ENCODE results near the gene LAD1. TPM values are rescaled to one million over a fixed set of nuclear protein-coding genes. Genes with fewer than 3 reads are reported as not detected.

The LAD1 gene
- polyA plus RNA-seq, 2 of the 4 experiments (the other 2 are of a cell fraction): 0.19 to 1.1 TPM

DNA sequence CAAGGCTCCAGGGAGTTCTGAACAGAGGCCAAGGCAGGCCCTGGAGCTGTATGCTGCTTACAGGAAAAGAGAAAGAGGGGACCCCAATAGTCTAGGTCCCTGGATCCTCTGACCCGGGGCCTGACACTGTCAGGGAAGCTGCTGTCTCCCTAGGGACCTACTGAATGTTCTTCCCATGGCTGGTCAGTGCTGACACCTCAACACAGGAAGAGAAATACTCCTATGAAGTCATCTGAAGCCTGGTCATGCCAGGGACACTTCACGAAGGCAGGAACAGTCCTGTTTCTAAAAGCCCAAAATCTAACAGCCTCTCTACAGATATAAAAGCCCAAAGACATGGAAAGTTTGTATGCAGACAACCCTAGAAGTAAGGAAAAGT lies 1.7 kb upstream of the LAD1 start:
- Histone ChIP-seq H3K4me1 (peaks cover 75% of the 10 kb centered on the region), H3K4me2 (no peak overlapping the region), H3K9me3 (no peaks in the 10 kb centered on the region), H3K27ac (peak overlapping the region; percentile 90 to 92), H3K4me3 (no peak overlapping the region)
- FAIRE-seq: no peak
- WGBS (ENCODE audit: missing lambda C conversion rate): 76% methylated on average over 2 of the region's 2 CpGs
- CTCF ChIA-PET: interaction anchor here (0.8 to 15.0 kb wide), 6 partner anchors 9 to 147 kb away, joined by 4 to 334 read pairs (median 8); no protein-coding TSS in a partner anchor
- POLR2A ChIA-PET: no interaction called here
- no peak for TF ChIP-seq ZNF302 (CRISPR knock-in tag; IDR thresholded peaks at IDR 0.05)
- TF ChIP-seq HOXA7 (CRISPR knock-in tag; IDR thresholded peaks at IDR 0.05): no peak
- TF ChIP-seq, protein P1, sequence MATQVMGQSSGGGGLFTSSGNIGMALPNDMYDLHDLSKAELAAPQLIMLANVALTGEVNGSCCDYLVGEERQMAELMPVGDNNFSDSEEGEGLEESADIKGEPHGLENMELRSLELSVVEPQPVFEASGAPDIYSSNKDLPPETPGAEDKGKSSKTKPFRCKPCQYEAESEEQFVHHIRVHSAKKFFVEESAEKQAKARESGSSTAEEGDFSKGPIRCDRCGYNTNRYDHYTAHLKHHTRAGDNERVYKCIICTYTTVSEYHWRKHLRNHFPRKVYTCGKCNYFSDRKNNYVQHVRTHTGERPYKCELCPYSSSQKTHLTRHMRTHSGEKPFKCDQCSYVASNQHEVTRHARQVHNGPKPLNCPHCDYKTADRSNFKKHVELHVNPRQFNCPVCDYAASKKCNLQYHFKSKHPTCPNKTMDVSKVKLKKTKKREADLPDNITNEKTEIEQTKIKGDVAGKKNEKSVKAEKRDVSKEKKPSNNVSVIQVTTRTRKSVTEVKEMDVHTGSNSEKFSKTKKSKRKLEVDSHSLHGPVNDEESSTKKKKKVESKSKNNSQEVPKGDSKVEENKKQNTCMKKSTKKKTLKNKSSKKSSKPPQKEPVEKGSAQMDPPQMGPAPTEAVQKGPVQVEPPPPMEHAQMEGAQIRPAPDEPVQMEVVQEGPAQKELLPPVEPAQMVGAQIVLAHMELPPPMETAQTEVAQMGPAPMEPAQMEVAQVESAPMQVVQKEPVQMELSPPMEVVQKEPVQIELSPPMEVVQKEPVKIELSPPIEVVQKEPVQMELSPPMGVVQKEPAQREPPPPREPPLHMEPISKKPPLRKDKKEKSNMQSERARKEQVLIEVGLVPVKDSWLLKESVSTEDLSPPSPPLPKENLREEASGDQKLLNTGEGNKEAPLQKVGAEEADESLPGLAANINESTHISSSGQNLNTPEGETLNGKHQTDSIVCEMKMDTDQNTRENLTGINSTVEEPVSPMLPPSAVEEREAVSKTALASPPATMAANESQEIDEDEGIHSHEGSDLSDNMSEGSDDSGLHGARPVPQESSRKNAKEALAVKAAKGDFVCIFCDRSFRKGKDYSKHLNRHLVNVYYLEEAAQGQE (IDR thresholded peaks at IDR 0.05): no peak
- TF ChIP-seq MYC (IDR thresholded peaks at IDR 0.05; ENCODE audit: borderline replicate concordance, low read length): no peak
- TF ChIP-seq TFCP2L1 (CRISPR knock-in tag; IDR thresholded peaks at IDR 0.05): no peak
- no peak for TF ChIP-seq FOSB (CRISPR knock-in tag; IDR thresholded peaks at IDR 0.05)
- no peak for TF ChIP-seq SREBF2 (IDR thresholded peaks at IDR 0.05)
- TF ChIP-seq EP300 (IDR thresholded peaks at IDR 0.05): no peak
- no peak for TF ChIP-seq HEYL (CRISPR knock-in tag; IDR thresholded peaks at IDR 0.05)
- no peak for TF ChIP-seq ZFP36 (IDR thresholded peaks at IDR 0.05; ENCODE audit: borderline replicate concordance, partially characterized antibody)
- no peak for DNase-seq (ENCODE audit: low read depth in 1 of 2, low spot score in 1 of 2)
- no peak for ATAC-seq

DNA sequence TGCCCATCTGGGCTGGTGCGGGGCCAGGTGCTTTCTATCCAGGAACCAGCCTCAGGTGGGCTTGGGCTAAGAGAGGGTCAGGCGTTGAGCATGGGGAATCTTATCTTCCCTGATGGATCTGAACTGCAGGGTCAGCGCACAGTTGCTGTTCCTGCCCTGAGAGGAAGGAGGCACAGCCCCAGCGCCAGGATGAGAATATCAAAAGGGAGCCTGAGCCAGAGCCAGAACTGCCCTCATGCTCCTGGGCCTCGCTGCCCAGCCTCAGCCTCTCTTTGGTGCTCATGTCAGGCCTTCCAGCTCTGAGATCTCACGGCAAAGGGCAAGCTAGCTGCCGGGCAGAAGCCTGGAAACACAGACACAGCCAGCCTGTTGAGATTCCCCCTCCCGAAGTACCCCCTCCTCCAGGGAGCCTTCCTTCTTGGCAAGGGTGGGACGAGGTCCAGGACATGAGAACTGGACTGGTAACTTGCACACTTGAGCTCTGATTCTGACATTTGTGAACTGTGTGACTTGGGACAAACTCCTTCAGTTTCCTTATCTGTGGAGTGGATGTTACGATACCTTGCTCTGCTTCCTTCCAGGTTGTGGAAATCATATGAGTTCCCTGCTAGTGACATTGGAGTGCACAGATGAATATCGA lies 1.2 kb upstream of the LAD1 start:
- ATAC-seq: no peak
- ChIA-PET POLR2A (no interaction called here), CTCF (interaction anchor here (0.8 to 15.0 kb wide), 6 partner anchors 10 to 146 kb away, joined by 4 to 334 read pairs (median 8); no protein-coding TSS in a partner anchor)
- no peak for FAIRE-seq
- TF ChIP-seq, protein P2, sequence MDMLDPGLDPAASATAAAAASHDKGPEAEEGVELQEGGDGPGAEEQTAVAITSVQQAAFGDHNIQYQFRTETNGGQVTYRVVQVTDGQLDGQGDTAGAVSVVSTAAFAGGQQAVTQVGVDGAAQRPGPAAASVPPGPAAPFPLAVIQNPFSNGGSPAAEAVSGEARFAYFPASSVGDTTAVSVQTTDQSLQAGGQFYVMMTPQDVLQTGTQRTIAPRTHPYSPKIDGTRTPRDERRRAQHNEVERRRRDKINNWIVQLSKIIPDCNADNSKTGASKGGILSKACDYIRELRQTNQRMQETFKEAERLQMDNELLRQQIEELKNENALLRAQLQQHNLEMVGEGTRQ (IDR thresholded peaks at IDR 0.05): no peak
- TF ChIP-seq MAZ (IDR thresholded peaks at IDR 0.05; ENCODE audit: borderline replicate concordance, low read depth, low read length) (no peak), EHF (CRISPR knock-in tag; IDR thresholded peaks at IDR 0.05) (no peak), CHD4 (IDR thresholded peaks at IDR 0.05; ENCODE audit: borderline replicate concordance) (no peak), SREBF2 (IDR thresholded peaks at IDR 0.05) (no peak), ZFP36 (IDR thresholded peaks at IDR 0.05; ENCODE audit: borderline replicate concordance, partially characterized antibody) (no peak), HEYL (CRISPR knock-in tag; IDR thresholded peaks at IDR 0.05) (no peak), SMC3 (IDR thresholded peaks at IDR 0.05) (no peak), KDM5A (IDR thresholded peaks at IDR 0.05) (no peak), CBX8 (IDR thresholded peaks at IDR 0.05) (no peak), MAX (IDR thresholded peaks at IDR 0.05) (no peak)
- TF ChIP-seq, protein P3, sequence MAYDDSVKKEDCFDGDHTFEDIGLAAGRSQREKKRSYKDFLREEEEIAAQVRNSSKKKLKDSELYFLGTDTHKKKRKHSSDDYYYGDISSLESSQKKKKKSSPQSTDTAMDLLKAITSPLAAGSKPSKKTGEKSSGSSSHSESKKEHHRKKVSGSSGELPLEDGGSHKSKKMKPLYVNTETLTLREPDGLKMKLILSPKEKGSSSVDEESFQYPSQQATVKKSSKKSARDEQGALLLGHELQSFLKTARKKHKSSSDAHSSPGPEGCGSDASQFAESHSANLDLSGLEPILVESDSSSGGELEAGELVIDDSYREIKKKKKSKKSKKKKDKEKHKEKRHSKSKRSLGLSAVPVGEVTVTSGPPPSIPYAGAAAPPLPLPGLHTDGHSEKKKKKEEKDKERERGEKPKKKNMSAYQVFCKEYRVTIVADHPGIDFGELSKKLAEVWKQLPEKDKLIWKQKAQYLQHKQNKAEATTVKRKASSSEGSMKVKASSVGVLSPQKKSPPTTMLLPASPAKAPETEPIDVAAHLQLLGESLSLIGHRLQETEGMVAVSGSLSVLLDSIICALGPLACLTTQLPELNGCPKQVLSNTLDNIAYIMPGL (CRISPR knock-in tag; IDR thresholded peaks at IDR 0.05; ENCODE audit: borderline replicate concordance): no peak
- TF ChIP-seq, protein P4, sequence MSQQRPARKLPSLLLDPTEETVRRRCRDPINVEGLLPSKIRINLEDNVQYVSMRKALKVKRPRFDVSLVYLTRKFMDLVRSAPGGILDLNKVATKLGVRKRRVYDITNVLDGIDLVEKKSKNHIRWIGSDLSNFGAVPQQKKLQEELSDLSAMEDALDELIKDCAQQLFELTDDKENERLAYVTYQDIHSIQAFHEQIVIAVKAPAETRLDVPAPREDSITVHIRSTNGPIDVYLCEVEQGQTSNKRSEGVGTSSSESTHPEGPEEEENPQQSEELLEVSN (IDR thresholded peaks at IDR 0.05; ENCODE audit: borderline replicate concordance, low read depth): no peak
- peaks cover 75% of the 10 kb centered on the region for H3K4me1 ChIP-seq
- WGBS (ENCODE audit: missing lambda C conversion rate): 85% methylated on average over 11 of the region's 11 CpGs
- no peak overlapping the region for H3K4me3 ChIP-seq
- no peaks in the 10 kb centered on the region for H3K9me3 ChIP-seq
- DNase-seq (ENCODE audit: low read depth in 1 of 2, low spot score in 1 of 2): no peak
- H3K27ac ChIP-seq: peak overlapping the region; percentile 90 to 92
- no peak overlapping the region for H3K4me2 ChIP-seq

All from A549 (cell line).